Spinal cord (tissue), 10 donors: Measurements from ENCODE around the gene STAT5B. TPM values are rescaled to one million over a fixed set of nuclear protein-coding genes. Genes with fewer than 3 reads are reported as not detected.

Source experiments
- DNase-seq, 6 donors: peaks; one replicate each; pipeline versions ENCODE4 v3.0.0 to v3.0.0-alpha.2; 2013 to 2015; ENCODE audit warnings: low spot score in 6 of 6, low read depth in 4 of 6
- H3K27ac ChIP-seq: one replicate; pipeline ENCODE4 v1.5.1; 2013; ENCODE audit warnings: low read depth, low read length, control low read depth
- H3K27me3 ChIP-seq: one replicate; pipeline ENCODE4 v1.6.1; 2013; ENCODE audit warnings: low read length; ENCODE audit not compliant: control insufficient read depth, insufficient read depth
- H3K36me3 ChIP-seq: one replicate; pipeline ENCODE4 v1.6.1; 2013; ENCODE audit warnings: low read length; ENCODE audit not compliant: control insufficient read depth, insufficient read depth
- H3K4me1 ChIP-seq: one replicate; pipeline ENCODE4 v1.6.1; 2013; ENCODE audit warnings: low read length; ENCODE audit not compliant: control insufficient read depth, insufficient read depth
- H3K4me3 ChIP-seq: one replicate; pipeline ENCODE4 v1.5.1; 2013; ENCODE audit warnings: low read depth, low read length, control low read depth
- H3K9me3 ChIP-seq: one replicate; pipeline ENCODE4 v1.6.1; 2013; ENCODE audit warnings: low read length; ENCODE audit not compliant: control insufficient read depth, insufficient read depth
- WGBS: methylation state at CpG from one replicate; pipeline ENCODE4 v1.1.5; 2013; ENCODE audit warnings: missing lambda C conversion rate; ENCODE audit not compliant: insufficient coverage; 5-methylcytosine and 5-hydroxymethylcytosine counted together
- polyA plus RNA-seq, 2 donors: library from polyadenylated mRNA; unstranded; fragments of 120-200 nt; gene quantifications; one replicate each; pipeline ENCODE4 v1.2.1, GENCODE V29; 2013; ENCODE audit not compliant: insufficient read length in 2 of 2
- total RNA-seq, 2 donors: library from RNA; depleted of rRNA in 1 of 2; stranded (reverse); fragments of 120-200 nt in 1 of 2; fragments of >200 nt in 1 of 2; gene quantifications; one replicate each; pipeline versions ENCODE4 v1.2.3 to v1.2.4, GENCODE V29; 2013 to 2014
- donor health status: healthy.

Gene STAT5B
- total and polyA plus RNA-seq, 4 donors: 27.2 to 44.1 (median 32.0) TPM

- Histone ChIP-seq H3K4me1 (peaks cover 23% of the 10 kb centered on the region), H3K27me3 (no peaks in the 10 kb centered on the region), H3K9me3 (no peaks in the 10 kb centered on the region), H3K27ac (no peak overlapping the region), H3K36me3 (peaks cover 3% of the 10 kb centered on the region), H3K4me3 (no peak overlapping the region)
- WGBS: 83% methylated on average over 13 of the region's 14 CpGs
- no peak for DNase-seq
Observed at GRCh38 chr17:42159796-42160530, 116.2 kb downstream of the STAT5B start.

GRCh38 chr17:42155614-42156045 is 120.6 kb downstream of the STAT5B start:
- Histone ChIP-seq H3K4me1 (peaks cover 29% of the 10 kb centered on the region), H3K9me3 (no peaks in the 10 kb centered on the region), H3K4me3 (peak overlapping the region; percentile 93), H3K27me3 (no peaks in the 10 kb centered on the region), H3K27ac (peak overlapping the region; percentile 25), H3K36me3 (peaks cover 10% of the 10 kb centered on the region)
- DNase-seq: peak in 2 of 6 donors; percentile 24 to 29
- 20% methylated on average over 17 of the region's 17 CpGs for WGBS

GRCh38 chr17:42153919-42154742 is 122.1 kb downstream of the STAT5B start:
- Histone ChIP-seq H3K9me3 (no peaks in the 10 kb centered on the region), H3K4me1 (peaks cover 29% of the 10 kb centered on the region), H3K4me3 (peak overlapping the region; percentile 93), H3K36me3 (peaks cover 9% of the 10 kb centered on the region), H3K27ac (peak overlapping the region; percentile 29), H3K27me3 (no peaks in the 10 kb centered on the region)
- 10% methylated on average over 2 of the region's 15 CpGs for WGBS
- no peak for DNase-seq

Other genes with a start within 250 kb of the STAT5B start
- gene C17orf113, start 225.8 kb downstream of the STAT5B start, total RNA-seq: 1 to 10 TPM; 3.0 to 3.1 TPM
- gene C17orf113, start 225.8 kb downstream of the STAT5B start, polyA plus RNA-seq: 1 to 10 TPM; 3.4 to 4.5 TPM
- 1 to 10 TPM in 1 of 2 donors, under 1 TPM in 1; 0.50 to 3.3 TPM for gene ZNF385C, start 177.9 kb downstream of the STAT5B start, total RNA-seq
- gene ZNF385C, start 177.9 kb downstream of the STAT5B start, polyA plus RNA-seq: 1 to 10 TPM; 4.4 to 7.3 TPM
- gene DHX58, start 163.7 kb downstream of the STAT5B start, total RNA-seq: 10 to 100 TPM in 1 of 2 donors, 1 to 10 TPM in 1; 6.7 to 19.7 TPM
- 1 to 10 TPM; 7.6 to 10.0 TPM for gene DHX58, start 163.7 kb downstream of the STAT5B start, polyA plus RNA-seq
- gene KAT2A, start 155.0 kb downstream of the STAT5B start, total RNA-seq: 10 to 100 TPM; 19.3 to 30.5 TPM
- gene KAT2A, start 155.0 kb downstream of the STAT5B start, polyA plus RNA-seq: 100 to 1,000 TPM; 103 to 120 TPM
- under 1 TPM; 0.10 to 0.11 TPM for gene HSPB9, start 153.6 kb downstream of the STAT5B start, total RNA-seq
- gene HSPB9, start 153.6 kb downstream of the STAT5B start, polyA plus RNA-seq: under 1 TPM; 0.30 to 0.51 TPM
- 10 to 100 TPM; 61.0 to 95.7 TPM for gene RAB5C, start 121.4 kb downstream of the STAT5B start, total RNA-seq
- 100 to 1,000 TPM; 187 to 189 TPM for gene RAB5C, start 121.4 kb downstream of the STAT5B start, polyA plus RNA-seq
- gene KCNH4, start 95.2 kb downstream of the STAT5B start, total RNA-seq: under 1 TPM; 0.30 to 0.33 TPM
- 1 to 10 TPM; 1.2 to 2.1 TPM for gene KCNH4, start 95.2 kb downstream of the STAT5B start, polyA plus RNA-seq
- gene HCRT, start 90.9 kb downstream of the STAT5B start, total RNA-seq: not detected
- not detected for gene HCRT, start 90.9 kb downstream of the STAT5B start, polyA plus RNA-seq
- 10 to 100 TPM in 1 of 2 donors, 1 to 10 TPM in 1; 7.1 to 16.0 TPM for gene GHDC, start 81.9 kb downstream of the STAT5B start, total RNA-seq
- gene GHDC, start 81.9 kb downstream of the STAT5B start, polyA plus RNA-seq: 10 to 100 TPM; 11.9 to 14.4 TPM
- 1 to 10 TPM; 8.3 to 8.5 TPM for gene STAT5A, start 12.1 kb upstream of the STAT5B start, total RNA-seq
- gene STAT5A, start 12.1 kb upstream of the STAT5B start, polyA plus RNA-seq: 1 to 10 TPM; 4.3 to 6.7 TPM
- gene STAT3, start 112.1 kb upstream of the STAT5B start, total RNA-seq: 10 to 100 TPM; 77.6 to 97.5 TPM
- gene STAT3, start 112.1 kb upstream of the STAT5B start, polyA plus RNA-seq: 10 to 100 TPM; 74.1 to 74.5 TPM
- gene CAVIN1, start 146.9 kb upstream of the STAT5B start, total RNA-seq: 100 to 1,000 TPM in 1 of 2 donors, 10 to 100 TPM in 1; 60.5 to 151 TPM
- 10 to 100 TPM; 30.9 to 57.1 TPM for gene CAVIN1, start 146.9 kb upstream of the STAT5B start, polyA plus RNA-seq
- 100 to 1,000 TPM in 1 of 2 donors, 10 to 100 TPM in 1; 71.1 to 321 TPM for gene ATP6V0A1, start 182.5 kb upstream of the STAT5B start, total RNA-seq
- 100 to 1,000 TPM; 179 to 218 TPM for gene ATP6V0A1, start 182.5 kb upstream of the STAT5B start, polyA plus RNA-seq